ENCODE results near the gene ACSS2. TPM values are rescaled to one million over a fixed set of nuclear protein-coding genes. Genes with fewer than 3 reads are reported as not detected.

The ACSS2 gene
- 61.7 and 62.3 TPM in 2 replicates for total RNA-seq

GRCh38 chr20:34876406-34877282, at the start of gene ACSS2:
ACSS2 (plus strand) TSS chr20:34876612; CDS start chr20:34876646, 34 bp downstream.

GRCh38 chr20:34872622-34873224, 3.7 kb upstream of the ACSS2 start, which contains the start of gene GGT7:
GGT7 (minus strand) TSS chr20:34872856; CDS start chr20:34872815, 41 bp downstream.

GRCh38 chr20:34955231-34956040, 79.0 kb downstream of the ACSS2 start, which contains the start of the genes GSS and MYH7B:
GSS (minus strand) TSS chr20:34955806; CDS start chr20:34951852, 3,954 bp downstream.
MYH7B (plus strand) TSS chr20:34955868; CDS start chr20:34978006, 22,138 bp downstream.

Other genes with a start within 250 kb of the ACSS2 start
- 5.9 and 6.3 TPM in 2 replicates for gene PIGU, start 199.5 kb upstream of the ACSS2 start, total RNA-seq
- gene TP53INP2, start 172.3 kb upstream of the ACSS2 start, total RNA-seq: 1.8 and 2.2 TPM in 2 replicates
- gene NCOA6, start 51.0 kb upstream of the ACSS2 start, total RNA-seq: 3.4 and 5.5 TPM in 2 replicates
- gene GGT7, start 3.8 kb upstream of the ACSS2 start, total RNA-seq: 9.1 and 9.8 TPM in 2 replicates
- gene GSS, start 79.2 kb downstream of the ACSS2 start, total RNA-seq: 53.2 and 63.9 TPM in 2 replicates
- under 0.01 and 0.18 TPM in 2 replicates for gene MYH7B, start 79.3 kb downstream of the ACSS2 start, total RNA-seq
- 52.8 and 59.5 TPM in 2 replicates for gene TRPC4AP, start 216.2 kb downstream of the ACSS2 start, total RNA-seq